Measurements from ENCODE around the gene PIP5K1C. TPM values are rescaled to one million over a fixed set of nuclear protein-coding genes. Genes with fewer than 3 reads are reported as not detected.

Gene PIP5K1C
- total RNA-seq, 1 donor from 2014 or later: 65.8 TPM

DNA sequence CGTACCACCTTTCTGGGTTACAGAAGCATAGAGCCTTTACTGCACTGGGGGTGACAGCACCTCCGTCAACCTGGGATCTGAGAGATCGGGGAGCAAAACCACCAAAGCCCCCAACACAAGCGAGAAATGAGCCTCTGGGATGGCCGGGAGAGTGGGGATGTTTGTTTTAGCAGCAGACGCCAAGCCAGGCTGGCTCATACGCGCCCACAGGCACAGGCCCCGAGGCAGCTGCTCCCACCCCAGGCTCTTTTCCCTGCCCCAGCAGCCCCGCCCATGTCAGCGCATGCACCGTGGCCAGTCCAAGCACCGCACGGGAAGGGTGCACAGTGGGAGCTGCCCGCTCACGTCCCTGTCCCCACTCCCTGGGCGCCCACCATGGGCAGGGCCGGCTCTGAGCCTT is 8.5 kb downstream of the PIP5K1C start:
- DNase-seq (ENCODE audit: low spot score): no peak
- Mint-ChIP-seq H3K9me3 (ENCODE audit: unreplicated experiment) (no peaks in the 10 kb centered on the region), H3K4me3 (ENCODE audit: unreplicated experiment) (no peak overlapping the region), H3K27me3 (ENCODE audit: unreplicated experiment) (peaks cover 8% of the 10 kb centered on the region), H3K27ac (ENCODE audit: unreplicated experiment) (no peak overlapping the region), H3K36me3 (ENCODE audit: low read depth, unreplicated experiment) (peaks cover 16% of the 10 kb centered on the region), H3K4me1 (ENCODE audit: unreplicated experiment) (peaks cover 8% of the 10 kb centered on the region)
- TF ChIP-seq, protein P1, sequence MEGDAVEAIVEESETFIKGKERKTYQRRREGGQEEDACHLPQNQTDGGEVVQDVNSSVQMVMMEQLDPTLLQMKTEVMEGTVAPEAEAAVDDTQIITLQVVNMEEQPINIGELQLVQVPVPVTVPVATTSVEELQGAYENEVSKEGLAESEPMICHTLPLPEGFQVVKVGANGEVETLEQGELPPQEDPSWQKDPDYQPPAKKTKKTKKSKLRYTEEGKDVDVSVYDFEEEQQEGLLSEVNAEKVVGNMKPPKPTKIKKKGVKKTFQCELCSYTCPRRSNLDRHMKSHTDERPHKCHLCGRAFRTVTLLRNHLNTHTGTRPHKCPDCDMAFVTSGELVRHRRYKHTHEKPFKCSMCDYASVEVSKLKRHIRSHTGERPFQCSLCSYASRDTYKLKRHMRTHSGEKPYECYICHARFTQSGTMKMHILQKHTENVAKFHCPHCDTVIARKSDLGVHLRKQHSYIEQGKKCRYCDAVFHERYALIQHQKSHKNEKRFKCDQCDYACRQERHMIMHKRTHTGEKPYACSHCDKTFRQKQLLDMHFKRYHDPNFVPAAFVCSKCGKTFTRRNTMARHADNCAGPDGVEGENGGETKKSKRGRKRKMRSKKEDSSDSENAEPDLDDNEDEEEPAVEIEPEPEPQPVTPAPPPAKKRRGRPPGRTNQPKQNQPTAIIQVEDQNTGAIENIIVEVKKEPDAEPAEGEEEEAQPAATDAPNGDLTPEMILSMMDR (IDR thresholded peaks at IDR 0.05; ENCODE audit: unreplicated experiment): no peak

DNA sequence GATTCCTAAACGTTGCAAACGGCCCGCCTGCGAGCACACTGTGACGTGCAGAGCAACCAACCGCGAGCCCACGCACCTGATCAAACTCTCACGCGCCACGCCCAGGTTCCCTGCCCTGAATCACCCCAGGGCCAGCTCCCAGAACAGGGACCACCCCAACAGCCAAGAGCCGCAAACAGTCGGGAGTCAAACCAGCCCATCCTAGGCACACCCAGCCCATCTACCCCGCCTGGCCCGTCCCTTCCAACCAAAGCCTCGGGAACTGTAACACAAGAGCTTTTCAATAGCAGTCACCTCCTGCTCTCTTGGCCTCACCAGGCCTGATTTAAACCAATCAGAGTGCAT is 8.9 kb downstream of the PIP5K1C start:
- DNase-seq (ENCODE audit: low spot score): no peak
- TF ChIP-seq, protein P1 (IDR thresholded peaks at IDR 0.05; ENCODE audit: unreplicated experiment): no peak
- Mint-ChIP-seq H3K27me3 (ENCODE audit: unreplicated experiment) (peaks cover 8% of the 10 kb centered on the region), H3K9me3 (ENCODE audit: unreplicated experiment) (no peaks in the 10 kb centered on the region), H3K36me3 (ENCODE audit: low read depth, unreplicated experiment) (peaks cover 16% of the 10 kb centered on the region), H3K27ac (ENCODE audit: unreplicated experiment) (no peak overlapping the region), H3K4me1 (ENCODE audit: unreplicated experiment) (peaks cover 8% of the 10 kb centered on the region), H3K4me3 (ENCODE audit: unreplicated experiment) (no peak overlapping the region)

DNA sequence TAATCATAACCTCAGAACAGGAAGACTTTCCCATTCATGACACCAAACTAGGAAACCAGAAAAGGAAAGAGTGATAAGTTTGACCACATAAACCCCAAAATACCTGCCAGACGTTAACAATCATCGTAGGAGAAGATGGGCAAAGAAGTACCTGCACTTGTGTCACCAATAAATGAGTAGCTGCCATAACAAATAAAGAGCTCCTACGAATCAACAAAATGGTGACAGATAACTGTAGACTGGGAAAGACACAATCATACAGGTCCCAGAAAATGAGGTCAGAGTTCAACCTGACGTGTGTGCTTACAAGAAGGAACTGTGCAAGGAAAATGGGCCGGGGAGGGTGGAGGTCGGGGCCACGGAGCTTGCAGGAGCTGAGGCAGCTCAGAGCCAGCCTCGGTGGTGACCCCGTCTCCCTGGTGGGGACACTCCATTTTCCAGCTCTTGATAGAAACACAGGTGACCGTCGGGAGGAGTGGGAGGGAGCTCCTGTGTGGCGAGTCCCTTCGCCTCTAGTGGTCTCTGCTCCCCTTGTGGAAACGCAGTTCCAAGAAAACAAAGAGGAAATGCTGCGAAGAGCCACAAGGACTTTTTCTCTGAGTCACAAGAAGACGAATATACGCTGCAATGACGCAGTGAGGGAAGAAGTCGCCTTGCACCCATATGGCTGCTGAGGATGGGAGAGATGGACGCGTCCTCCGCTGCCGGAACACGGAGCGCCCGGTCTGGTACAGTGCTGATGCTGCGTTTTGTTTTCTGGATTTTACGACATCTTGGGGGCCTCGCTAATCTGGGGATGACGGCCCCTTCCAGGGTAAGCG is 9.5 kb downstream of the PIP5K1C start:
- peaks cover 16% of the 10 kb centered on the region for H3K36me3 Mint-ChIP-seq (ENCODE audit: low read depth, unreplicated experiment)
- H3K9me3 Mint-ChIP-seq (ENCODE audit: unreplicated experiment): no peaks in the 10 kb centered on the region
- TF ChIP-seq, protein P1 (IDR thresholded peaks at IDR 0.05; ENCODE audit: unreplicated experiment): no peak
- no peak for DNase-seq (ENCODE audit: low spot score)
- peaks cover 8% of the 10 kb centered on the region for H3K27me3 Mint-ChIP-seq (ENCODE audit: unreplicated experiment)
- H3K4me1 Mint-ChIP-seq (ENCODE audit: unreplicated experiment): peaks cover 8% of the 10 kb centered on the region
- H3K4me3 Mint-ChIP-seq (ENCODE audit: unreplicated experiment): peak overlapping the region; percentile 56
- H3K27ac Mint-ChIP-seq (ENCODE audit: unreplicated experiment): no peak overlapping the region

DNA sequence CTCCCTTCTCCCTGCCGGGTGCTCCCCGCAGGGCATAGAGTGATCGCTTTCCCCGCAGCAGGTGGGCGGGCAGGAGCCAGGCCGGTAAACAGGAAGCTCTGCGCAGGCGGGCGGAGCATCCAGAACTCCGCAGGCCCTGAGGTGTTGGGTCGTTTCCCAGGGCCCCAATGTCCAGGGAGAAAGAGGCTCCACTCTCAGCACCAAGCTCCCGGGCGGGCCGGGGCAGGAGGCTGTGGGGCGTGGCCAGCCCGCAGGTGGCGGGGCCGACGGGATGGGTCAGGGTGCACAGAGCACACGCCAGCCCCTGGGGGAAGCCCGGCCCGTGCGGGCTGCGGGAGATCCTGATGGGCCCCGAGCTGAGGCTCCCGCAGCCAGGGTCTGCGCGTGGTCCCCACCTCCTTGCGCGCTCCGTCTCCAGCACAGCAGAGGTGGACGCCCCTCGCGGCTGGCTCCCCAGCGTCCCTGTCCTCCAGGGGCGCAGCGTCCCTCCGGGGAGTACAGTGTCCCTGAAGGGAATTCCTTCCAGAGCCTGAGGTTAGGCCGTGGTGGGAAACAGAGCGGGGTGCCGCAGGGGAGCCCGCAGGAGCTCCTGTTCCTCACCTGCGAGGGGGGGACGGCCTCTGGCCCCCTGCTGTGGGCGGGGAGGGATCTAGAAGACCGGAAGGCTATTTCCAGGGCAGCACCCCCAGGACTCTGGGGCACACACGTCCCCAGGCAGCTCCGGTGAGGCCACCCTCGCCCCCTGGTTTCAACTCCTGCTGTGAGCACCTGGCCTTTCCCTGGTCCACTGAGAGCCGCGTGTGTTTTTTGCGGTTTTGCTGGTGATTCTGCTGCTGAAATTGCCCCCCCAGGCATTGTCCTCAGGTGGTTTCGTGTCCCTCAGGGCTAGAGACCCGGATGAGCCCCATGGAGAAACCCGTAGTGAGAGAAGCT is 12.2 kb downstream of the PIP5K1C start:
- peaks cover 25% of the 10 kb centered on the region for H3K36me3 Mint-ChIP-seq (ENCODE audit: low read depth, unreplicated experiment)
- H3K9me3 Mint-ChIP-seq (ENCODE audit: unreplicated experiment): no peaks in the 10 kb centered on the region
- H3K27ac Mint-ChIP-seq (ENCODE audit: unreplicated experiment): peak overlapping the region; percentile 45
- H3K4me3 Mint-ChIP-seq (ENCODE audit: unreplicated experiment): no peak overlapping the region
- H3K27me3 Mint-ChIP-seq (ENCODE audit: unreplicated experiment): peaks cover 9% of the 10 kb centered on the region
- TF ChIP-seq, protein P1 (IDR thresholded peaks at IDR 0.05; ENCODE audit: unreplicated experiment): no peak
- no peak for DNase-seq (ENCODE audit: low spot score)
- peaks cover 18% of the 10 kb centered on the region for H3K4me1 Mint-ChIP-seq (ENCODE audit: unreplicated experiment)
